ENCODE results near the gene RPS21. TPM values are rescaled to one million over a fixed set of nuclear protein-coding genes. Genes with fewer than 3 reads are reported as not detected.

Gene RPS21
- total RNA-seq, 1 donor from 2014 or later, result 661 TPM

DNA sequence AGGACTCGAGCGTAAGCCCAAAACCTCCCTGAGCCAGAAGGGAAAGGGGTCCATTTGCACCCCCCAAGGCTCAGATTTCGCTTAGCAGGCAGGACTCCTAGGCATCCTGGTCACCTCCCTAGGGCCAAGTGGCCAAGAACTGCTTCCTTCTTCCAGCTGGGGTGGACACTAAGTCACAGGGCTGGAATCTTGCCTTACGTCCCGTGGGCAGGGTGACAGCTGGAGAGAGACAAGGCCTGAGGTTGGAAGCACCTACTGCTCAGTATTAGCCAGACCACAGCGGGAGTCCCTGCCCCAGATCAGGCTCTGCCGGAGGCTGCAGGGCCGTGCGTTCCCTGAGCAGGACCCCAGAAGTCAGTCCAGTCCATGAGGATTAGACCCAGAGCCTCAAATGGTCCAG, 39.5 kb upstream of the RPS21 start:
- TF ChIP-seq, protein P1, sequence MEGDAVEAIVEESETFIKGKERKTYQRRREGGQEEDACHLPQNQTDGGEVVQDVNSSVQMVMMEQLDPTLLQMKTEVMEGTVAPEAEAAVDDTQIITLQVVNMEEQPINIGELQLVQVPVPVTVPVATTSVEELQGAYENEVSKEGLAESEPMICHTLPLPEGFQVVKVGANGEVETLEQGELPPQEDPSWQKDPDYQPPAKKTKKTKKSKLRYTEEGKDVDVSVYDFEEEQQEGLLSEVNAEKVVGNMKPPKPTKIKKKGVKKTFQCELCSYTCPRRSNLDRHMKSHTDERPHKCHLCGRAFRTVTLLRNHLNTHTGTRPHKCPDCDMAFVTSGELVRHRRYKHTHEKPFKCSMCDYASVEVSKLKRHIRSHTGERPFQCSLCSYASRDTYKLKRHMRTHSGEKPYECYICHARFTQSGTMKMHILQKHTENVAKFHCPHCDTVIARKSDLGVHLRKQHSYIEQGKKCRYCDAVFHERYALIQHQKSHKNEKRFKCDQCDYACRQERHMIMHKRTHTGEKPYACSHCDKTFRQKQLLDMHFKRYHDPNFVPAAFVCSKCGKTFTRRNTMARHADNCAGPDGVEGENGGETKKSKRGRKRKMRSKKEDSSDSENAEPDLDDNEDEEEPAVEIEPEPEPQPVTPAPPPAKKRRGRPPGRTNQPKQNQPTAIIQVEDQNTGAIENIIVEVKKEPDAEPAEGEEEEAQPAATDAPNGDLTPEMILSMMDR (IDR thresholded peaks at IDR 0.05; ENCODE audit: borderline replicate concordance), result no peak
- intact Hi-C loops (cut with micrococcal nuclease), result no loop called here
- Histone ChIP-seq H3K27me3 (ENCODE audit: low read depth) (no peaks in the 10 kb centered on the region), H3K27ac (replicated peaks) (no peak overlapping the region), H3K4me1 (peaks cover 10% of the 10 kb centered on the region), H3K36me3 (peaks cover 82% of the 10 kb centered on the region), H3K9me3 (replicated peaks) (peaks cover 8% of the 10 kb centered on the region), H3K4me3 (no peak overlapping the region)
- DNase-seq, result no peak

DNA sequence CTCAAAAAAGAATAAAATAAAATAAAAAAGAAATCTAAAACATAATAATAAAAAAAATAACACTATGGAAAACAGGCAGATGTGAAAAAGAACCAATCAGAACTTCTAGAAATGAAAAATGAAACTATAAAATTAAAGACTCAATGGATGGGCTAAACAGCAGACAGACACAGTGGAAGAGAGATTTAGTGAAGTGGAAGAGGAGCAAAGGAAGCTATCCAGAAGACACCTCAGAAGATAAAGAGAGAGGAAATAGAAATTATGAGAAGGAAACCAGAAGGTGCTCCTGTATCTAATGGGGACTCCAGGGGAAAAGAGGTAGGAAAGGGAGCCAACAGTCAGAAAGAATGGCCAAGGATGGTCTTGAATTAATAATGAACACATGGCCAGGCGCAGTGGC, 38.3 kb upstream of the RPS21 start:
- Histone ChIP-seq H3K4me3 (no peak overlapping the region), H3K27ac (replicated peaks) (no peak overlapping the region), H3K9me3 (replicated peaks) (peaks cover 8% of the 10 kb centered on the region), H3K27me3 (ENCODE audit: low read depth) (no peaks in the 10 kb centered on the region), H3K36me3 (peaks cover 70% of the 10 kb centered on the region), H3K4me1 (peaks cover 21% of the 10 kb centered on the region)
- intact Hi-C loops (cut with micrococcal nuclease), result no loop called here
- DNase-seq, result no peak
- TF ChIP-seq, protein P1 (IDR thresholded peaks at IDR 0.05; ENCODE audit: borderline replicate concordance), result no peak

DNA sequence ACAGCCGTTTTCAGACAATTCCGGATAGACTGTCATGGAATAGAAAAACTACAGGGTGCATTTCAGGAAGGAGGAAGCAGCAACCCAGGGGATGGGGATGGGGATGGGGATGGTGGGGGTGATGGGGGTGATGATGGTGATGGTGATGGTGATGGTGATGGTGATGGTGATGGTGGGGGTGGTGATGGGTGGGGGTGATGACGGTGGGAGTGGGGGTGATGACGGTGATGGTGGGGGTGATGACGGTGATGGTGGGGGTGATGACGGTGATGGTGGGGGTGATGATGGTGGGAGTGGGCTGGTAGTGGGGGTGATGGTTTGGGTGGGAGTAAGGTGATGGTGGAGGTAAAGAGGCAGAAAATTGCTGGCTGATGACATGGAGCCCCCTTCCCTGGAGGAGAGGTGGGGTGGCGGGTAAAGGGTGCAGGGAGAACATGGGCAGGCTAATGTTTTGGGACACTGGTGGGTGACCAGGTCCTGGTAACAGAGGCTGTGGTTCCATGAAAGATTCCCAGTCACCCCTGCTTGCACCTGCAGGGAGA, 37.3 kb upstream of the RPS21 start:
- Histone ChIP-seq H3K4me1 (peaks cover 32% of the 10 kb centered on the region), H3K36me3 (peaks cover 60% of the 10 kb centered on the region), H3K9me3 (replicated peaks) (peaks cover 8% of the 10 kb centered on the region), H3K4me3 (no peak overlapping the region), H3K27me3 (ENCODE audit: low read depth) (no peaks in the 10 kb centered on the region), H3K27ac (replicated peaks) (peak overlapping the region; percentile 0)
- intact Hi-C loops (cut with micrococcal nuclease), result no loop called here
- DNase-seq, result no peak
- TF ChIP-seq, protein P1 (IDR thresholded peaks at IDR 0.05; ENCODE audit: borderline replicate concordance), result no peak

DNA sequence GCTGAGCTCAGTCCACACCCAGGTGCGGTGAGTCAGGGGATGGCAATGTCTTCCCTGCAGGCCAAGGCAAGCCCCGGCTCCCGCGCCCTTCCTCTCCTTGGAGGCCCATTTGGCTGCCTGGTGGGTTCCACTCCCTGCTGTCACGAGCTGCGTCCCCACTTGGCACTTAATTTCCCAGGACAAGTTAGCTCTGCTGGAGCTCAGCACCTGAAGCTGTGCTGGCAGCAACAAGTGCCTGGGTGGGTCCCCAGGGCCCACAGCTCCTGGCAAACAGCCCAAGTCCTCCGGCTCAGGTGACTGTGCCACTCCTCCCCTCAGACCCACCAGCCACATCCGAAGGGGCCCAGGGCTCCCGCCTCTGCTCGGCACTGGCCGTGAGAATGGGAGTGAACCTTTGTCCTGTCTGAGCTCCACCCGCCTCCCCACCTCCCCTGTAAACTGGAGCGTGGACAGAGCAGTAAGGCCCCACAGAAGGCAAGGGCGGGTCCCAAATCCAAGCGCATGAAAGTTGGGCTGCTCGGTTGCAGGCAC, 36.7 kb upstream of the RPS21 start:
- Histone ChIP-seq H3K4me3 (no peak overlapping the region), H3K9me3 (replicated peaks) (peaks cover 8% of the 10 kb centered on the region), H3K27ac (replicated peaks) (peak overlapping the region; percentile 0), H3K4me1 (peaks cover 37% of the 10 kb centered on the region), H3K27me3 (ENCODE audit: low read depth) (no peaks in the 10 kb centered on the region), H3K36me3 (peaks cover 55% of the 10 kb centered on the region)
- no peak for DNase-seq
- TF ChIP-seq, protein P1 (IDR thresholded peaks at IDR 0.05; ENCODE audit: borderline replicate concordance), result no peak
- intact Hi-C loops (cut with micrococcal nuclease), result no loop called here

DNA sequence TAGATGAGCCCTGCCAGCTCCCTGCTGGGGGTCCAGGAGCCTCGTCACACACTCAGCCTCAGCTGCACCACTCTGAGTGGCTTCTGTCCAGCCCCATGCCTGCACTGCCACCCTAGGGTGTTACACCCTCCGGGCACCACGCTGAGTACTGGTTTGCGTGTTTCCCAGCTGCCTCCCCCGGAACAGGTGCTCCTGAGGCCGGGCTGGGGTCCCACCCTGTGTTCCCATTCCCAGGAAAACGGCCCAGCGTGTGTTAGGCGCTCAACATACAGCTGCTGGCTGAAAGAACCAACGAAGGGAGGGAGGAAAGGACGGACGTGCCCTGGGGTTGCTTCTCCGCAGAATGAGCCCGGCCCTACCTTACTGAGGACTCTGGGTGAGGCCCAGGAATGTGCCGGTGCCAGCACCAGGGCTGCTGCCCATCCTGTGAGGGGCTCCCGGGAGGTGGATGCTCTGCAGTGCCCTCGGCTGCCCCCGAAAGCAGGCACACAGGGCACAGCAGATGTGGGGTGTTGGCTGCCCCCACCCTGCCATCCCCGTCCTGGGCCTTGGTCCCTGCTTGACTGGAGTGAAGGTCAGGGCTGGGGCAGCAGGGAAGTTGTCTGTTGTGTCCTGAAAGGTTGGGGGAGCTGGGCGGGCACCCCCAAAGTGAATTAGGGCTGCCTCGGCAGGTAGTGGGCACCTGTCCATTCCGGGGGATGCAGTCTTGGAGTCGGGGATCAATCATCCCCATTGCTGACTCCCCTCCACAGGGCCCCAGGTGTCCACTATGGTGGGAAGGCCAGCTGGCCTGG, 36.1 kb upstream of the RPS21 start:
- DNase-seq, result no peak
- Histone ChIP-seq H3K27ac (replicated peaks) (no peak overlapping the region), H3K36me3 (peaks cover 50% of the 10 kb centered on the region), H3K4me3 (no peak overlapping the region), H3K4me1 (peaks cover 44% of the 10 kb centered on the region), H3K27me3 (ENCODE audit: low read depth) (no peaks in the 10 kb centered on the region), H3K9me3 (replicated peaks) (peaks cover 8% of the 10 kb centered on the region)
- TF ChIP-seq, protein P1 (IDR thresholded peaks at IDR 0.05; ENCODE audit: borderline replicate concordance), result no peak
- intact Hi-C loops (cut with micrococcal nuclease), result no loop called here
